HCEC 1CT (cell line): ENCODE results near the gene PRSS38.

Experiments used
- DNase-seq: peaks from one replicate; pipeline ENCODE4 v3.0.0-alpha.2; 2017

Gene PRSS38

DNA sequence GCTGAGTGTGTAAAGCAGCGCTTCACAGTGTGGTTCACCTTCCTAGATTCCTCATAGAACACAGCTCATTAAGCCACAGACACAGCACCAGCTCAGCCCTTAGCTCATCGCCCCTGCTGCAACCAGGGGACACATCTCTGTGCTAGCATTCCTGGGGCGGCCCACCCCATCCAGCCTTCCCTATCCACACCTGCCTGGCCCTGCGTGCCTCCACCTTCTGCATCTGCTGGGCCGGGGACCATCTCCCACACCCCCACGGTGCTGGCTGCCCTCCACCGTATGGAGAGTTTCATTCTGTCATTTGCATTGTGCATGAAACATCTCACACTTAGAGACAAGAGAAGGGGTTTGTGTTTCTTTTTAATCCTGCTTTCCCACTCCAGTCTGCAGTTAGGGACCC, 35.8 kb upstream of the PRSS38 start:
- DNase-seq = no peak

GRCh38 chr1:227780101-227781044, 35.1 kb upstream of the PRSS38 start:
- no peak for DNase-seq

GRCh38 chr1:227781314-227781930, 34.1 kb upstream of the PRSS38 start:
- DNase-seq = no peak

GRCh38 chr1:227782226-227782625, 33.2 kb upstream of the PRSS38 start:
- no peak for DNase-seq

GRCh38 chr1:227785094-227785804, 30.2 kb upstream of the PRSS38 start:
- DNase-seq = no peak

DNA sequence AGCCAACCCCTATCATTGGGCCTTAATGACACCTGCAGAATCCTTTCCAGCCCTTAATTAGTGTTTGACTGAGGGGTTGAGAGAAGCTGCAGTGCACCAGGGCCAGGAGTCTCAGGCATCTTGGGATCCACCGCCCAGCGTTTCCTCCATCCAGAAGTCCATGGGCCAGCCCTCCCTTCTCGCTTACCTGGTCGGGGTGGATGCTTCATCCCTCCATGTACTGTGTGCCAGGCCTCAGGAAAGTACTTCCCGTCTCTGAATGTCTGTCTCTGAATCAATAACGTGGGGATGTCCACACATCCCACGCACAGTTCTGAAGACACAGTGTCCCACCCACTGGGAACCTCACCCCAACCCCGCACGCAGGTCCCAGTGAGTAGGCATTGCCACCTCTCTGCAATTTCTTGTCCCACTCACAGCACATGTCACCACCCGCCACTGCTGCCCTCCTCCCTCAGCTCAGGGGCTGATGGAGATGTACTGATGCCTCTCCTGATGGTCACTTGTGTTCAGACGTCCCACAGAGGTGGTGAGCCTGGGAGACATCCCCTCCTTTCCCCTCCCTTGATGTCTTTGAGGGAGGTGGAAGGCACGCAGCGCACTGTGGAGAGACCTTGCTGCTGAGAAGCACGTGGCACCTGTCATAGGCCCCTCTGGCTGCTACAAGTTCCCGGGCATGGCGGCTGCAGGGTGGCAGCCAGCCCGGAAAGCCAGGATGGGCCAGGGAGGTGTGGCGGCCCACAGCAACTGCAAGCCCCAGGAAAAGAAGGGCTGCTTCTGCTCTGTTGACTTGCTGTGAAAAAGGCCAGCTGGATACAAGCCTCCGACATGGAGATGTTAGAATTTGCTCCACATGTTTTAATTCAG, 29.4 kb upstream of the PRSS38 start:
- no peak for DNase-seq

DNA sequence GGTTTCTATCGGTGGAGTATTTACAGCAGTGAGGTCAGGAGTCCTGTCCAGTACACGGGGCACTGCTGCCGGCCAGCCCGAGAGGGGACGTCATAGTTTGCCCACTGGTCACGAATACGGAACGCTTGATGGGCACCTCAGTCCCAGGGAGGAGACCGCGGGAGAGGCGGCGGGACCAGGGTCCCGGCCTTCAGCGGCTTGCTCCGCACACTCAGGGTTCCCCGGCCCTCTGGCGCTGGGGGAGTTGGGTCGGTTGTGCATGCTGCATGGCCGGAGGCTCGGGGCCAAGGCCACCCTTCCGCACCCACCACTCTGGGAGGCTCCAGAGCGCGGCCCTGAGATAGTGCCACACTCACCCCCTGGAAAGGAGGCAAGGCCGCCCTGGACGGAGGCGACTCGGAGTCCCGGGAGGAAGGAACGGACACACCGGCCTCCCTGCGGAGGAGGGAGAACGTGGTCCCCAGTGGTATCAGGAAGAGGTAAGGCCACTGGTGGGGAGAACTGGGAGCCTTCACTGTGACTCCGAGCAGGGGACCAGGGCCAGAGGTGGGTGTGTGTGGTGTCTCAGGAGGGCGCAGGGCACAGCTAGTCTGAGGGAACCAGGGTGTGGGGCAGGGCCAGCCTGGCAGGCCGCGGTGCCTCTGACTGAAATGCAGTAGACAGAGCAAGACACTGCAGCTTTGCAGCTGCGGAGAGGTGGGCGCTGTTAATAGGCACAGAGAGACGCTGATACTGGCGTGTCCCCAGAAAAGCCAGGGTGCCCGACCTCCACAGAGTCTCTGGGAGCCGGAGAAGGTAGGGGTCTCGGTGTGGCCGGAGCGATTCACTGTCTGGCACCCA, 28.6 kb upstream of the PRSS38 start:
- DNase-seq = no peak

DNA sequence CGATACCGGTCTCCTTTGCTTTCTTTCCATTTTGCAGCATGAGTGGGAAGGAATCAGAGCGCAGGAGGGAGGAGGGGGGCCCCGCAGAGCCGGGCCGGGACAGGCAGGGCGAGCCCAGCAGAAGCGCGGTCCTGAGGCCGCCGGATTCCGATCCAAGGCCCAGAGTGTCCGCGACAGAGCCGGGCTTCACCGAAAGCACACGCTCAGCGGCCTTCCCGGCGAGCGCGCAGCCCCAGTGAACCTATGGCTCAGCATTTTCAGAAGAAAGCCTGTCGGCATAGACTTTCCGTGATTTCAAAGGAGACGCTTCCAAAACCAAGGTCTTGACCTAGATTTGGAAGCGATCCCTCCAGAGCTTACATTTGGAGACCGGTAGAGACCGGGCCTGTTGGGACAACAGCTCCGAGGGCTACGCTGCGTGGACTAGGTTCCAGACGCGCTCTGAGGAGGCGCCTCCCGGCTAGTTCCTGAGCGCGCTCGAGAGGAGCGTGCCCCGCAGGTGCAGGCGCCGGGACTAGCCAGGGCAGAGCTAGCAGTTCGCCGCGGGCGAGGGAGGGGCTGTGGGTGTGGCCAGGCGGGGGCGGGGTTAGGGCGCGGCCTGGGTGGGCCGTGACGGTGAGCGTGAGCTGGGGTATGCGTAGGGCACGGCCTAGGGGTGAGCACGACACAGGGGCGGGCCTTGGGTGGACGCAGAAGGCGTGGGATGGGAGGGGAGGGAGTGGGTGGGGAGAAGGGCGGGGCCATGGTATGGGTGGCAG, 27.8 kb upstream of the PRSS38 start:
- DNase-seq = peak; percentile 84

- no peak for DNase-seq
Observed at GRCh38 chr1:227788271-227789083, 27.0 kb upstream of the PRSS38 start.

GRCh38 chr1:227789084-227790033, 26.1 kb upstream of the PRSS38 start:
- DNase-seq = peak; percentile 24

DNA sequence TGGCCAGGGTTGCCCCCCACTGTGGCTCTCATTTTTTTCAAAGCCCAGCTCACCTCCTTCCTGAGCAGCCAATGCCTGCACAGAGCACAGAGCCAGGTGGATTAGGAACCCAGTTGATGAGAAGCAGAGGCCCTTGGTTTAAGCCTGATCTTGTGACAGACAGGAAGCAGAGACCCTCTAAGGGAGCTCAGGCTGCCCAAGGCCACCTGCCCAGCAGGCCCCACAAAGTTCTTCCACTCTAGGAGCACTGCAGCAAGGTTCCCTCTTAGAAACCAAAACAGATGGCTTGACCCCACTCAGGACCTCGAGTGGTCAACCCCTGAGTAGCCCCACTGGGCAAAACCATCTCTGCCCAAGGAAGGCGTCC, 25.5 kb upstream of the PRSS38 start:
- no peak for DNase-seq

DNA sequence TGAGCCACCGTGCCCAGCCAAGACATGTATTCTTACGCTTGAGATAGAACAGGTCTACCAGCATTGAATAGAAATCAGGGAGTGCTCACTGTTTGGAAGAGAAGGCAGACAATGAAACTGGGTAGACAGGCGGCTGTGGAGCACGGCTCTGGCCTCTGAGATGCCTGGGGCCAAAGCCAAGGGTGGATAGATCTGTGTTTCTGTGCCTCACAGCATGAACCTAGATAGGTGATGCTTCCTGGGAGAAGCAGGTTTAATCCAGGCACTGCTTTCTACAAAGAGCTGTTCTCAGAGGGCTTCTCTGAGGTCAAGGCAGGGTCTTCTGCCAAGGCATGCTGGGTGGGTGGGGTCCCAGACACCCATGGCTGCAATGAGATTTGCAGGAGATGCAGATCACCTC, 24.6 kb upstream of the PRSS38 start:
- no peak for DNase-seq

- DNase-seq = no peak
Observed at GRCh38 chr1:227791425-227792143, 23.9 kb upstream of the PRSS38 start.

GRCh38 chr1:227792216-227793078, 23.0 kb upstream of the PRSS38 start:
- DNase-seq = no peak

DNA sequence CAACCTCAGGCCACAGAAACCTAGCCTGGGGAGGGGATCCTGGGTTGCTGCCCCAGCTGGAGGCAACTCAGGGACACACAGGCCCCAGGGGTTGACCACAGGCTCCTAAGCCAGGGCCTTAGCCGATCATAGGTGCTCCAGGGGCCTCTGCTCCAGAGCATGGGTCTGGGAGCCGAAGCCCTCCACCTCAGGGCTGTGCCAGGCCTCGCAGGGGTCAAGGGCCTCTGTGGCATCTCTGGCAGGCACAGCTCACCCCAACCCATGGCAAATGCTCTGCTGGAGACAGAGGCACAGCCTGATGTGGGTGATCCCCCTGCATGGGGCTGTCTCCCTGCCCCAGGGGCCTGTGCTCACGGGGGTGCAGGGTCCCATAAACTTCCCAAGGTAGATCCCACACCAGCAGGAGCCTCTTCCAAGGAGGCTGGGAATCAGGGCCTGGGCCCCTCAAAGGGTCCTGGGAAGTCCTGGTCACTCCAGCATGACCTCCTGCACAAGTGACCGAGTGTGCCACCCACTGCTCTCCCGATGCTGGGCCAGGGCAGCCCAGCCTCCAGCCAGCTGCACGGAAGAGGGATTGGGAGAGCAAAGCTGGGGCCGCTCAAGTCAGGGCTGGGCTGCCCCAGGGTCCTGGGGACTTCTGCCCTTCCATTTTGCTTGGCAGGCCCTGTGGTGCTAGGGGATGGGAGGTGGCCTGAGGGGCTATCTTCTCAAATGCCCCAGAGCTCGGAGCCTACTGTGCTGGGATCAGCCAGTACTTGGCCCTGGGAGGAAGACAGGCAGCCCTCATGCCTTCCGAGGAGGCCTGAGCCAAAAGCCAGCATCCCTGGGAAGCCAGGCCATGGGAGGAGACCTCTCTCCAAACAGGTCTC, 22.2 kb upstream of the PRSS38 start:
- no peak for DNase-seq
